Measurements from ENCODE around the gene RAB3IL1.

RAB3IL1 gene

GRCh38 chr11:61891331-61892084 lies 25.9 kb downstream of the RAB3IL1 start, which contains the start of gene FADS3:
Gene FADS3, minus strand, starts transcription at chr11:61891545. Its CDS starts 164 bp downstream, at chr11:61891381.
- DNase-seq (ENCODE audit: low read depth): peak; percentile 65
- H3K4me3 ChIP-seq (ENCODE audit: low read depth, low read length): peak within 1 kb of the TSS; percentile 73
- TF ChIP-seq CTCF (conservative IDR thresholded peaks at IDR 0.05; ENCODE audit: low read depth, low read length): no peak

GRCh38 chr11:61890529-61891330 lies 26.6 kb downstream of the RAB3IL1 start:
- TF ChIP-seq CTCF (conservative IDR thresholded peaks at IDR 0.05; ENCODE audit: low read depth, low read length): peak; percentile 19
- peak overlapping the region; percentile 73 for H3K4me3 ChIP-seq (ENCODE audit: low read depth, low read length)
- peak; percentile 52 for DNase-seq (ENCODE audit: low read depth)

- no peak for TF ChIP-seq CTCF (conservative IDR thresholded peaks at IDR 0.05; ENCODE audit: low read depth, low read length)
- no peak for DNase-seq (ENCODE audit: low read depth)
- H3K4me3 ChIP-seq (ENCODE audit: low read depth, low read length): no peak overlapping the region
Observed at GRCh38 chr11:61889831-61890230, 27.5 kb downstream of the RAB3IL1 start.

GRCh38 chr11:61888590-61888989 lies 28.8 kb downstream of the RAB3IL1 start:
- no peak for TF ChIP-seq CTCF (conservative IDR thresholded peaks at IDR 0.05; ENCODE audit: low read depth, low read length)
- no peak overlapping the region for H3K4me3 ChIP-seq (ENCODE audit: low read depth, low read length)
- DNase-seq (ENCODE audit: low read depth): no peak

- peak; percentile 90 for DNase-seq (ENCODE audit: low read depth)
- no peak for TF ChIP-seq CTCF (conservative IDR thresholded peaks at IDR 0.05; ENCODE audit: low read depth, low read length)
- H3K4me3 ChIP-seq (ENCODE audit: low read depth, low read length): no peak overlapping the region
Observed at GRCh38 chr11:61887839-61888494, 29.4 kb downstream of the RAB3IL1 start.

GRCh38 chr11:61886643-61887042 lies 30.7 kb downstream of the RAB3IL1 start:
- TF ChIP-seq CTCF (conservative IDR thresholded peaks at IDR 0.05; ENCODE audit: low read depth, low read length): no peak
- H3K4me3 ChIP-seq (ENCODE audit: low read depth, low read length): no peak overlapping the region

More at GRCh38 chr11:61886643-61887042, 30.7 kb downstream of the RAB3IL1 start:
- no peak for DNase-seq (ENCODE audit: low read depth)

Measured in choroid plexus epithelial cell (primary cell).